Activated effector memory CD4-positive, alpha-beta T cell treated with anti-CD3 and anti-CD28 coated beads, Interleukin-2, amount 50 U/mL, for 16 hours (primary cell): Measurements from ENCODE around the gene CCDC141.

Experiments
- DNase-seq: peaks from one replicate; pipeline ENCODE4 v3.0.0-alpha.2; 2020

The CCDC141 gene

GRCh38 chr2:178863856-178864620 is 185.9 kb downstream of the CCDC141 start:
- DNase-seq, result no peak

DNA sequence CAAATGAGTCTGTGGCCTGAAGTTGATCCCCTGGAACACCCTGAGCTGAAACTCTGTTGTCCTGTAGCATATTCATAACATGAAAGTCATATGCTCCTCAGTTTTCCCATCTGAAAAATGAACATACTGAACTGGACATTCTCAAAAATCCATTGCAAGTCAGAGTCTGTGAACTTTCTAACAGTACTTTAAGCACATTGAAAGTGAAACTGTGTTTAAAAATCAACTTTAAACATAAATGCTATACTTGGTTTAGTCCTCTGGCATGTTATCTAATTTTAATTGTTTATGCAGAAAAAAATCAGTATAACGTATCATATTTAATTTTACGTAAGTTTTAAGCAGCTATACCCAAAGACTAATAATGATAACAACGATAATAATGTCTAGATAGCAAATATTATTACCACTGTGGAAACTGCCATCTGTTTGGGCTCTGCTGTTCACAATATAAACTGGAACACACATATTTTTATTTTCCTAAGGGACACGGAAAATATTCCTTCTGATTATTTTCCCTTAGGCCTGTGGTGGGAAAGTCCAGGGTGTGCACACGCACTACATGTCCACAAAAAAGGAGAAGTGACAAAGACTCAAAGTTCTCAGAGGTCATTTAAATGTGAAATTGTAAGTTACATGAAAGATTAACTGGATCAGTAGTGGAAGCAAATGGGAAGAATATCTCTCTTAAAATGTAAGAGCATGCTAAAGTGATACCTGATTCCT is 186.6 kb downstream of the CCDC141 start:
- no peak for DNase-seq

- DNase-seq, result no peak
Measured at GRCh38 chr2:178860551-178860950, 189.4 kb downstream of the CCDC141 start.

DNA sequence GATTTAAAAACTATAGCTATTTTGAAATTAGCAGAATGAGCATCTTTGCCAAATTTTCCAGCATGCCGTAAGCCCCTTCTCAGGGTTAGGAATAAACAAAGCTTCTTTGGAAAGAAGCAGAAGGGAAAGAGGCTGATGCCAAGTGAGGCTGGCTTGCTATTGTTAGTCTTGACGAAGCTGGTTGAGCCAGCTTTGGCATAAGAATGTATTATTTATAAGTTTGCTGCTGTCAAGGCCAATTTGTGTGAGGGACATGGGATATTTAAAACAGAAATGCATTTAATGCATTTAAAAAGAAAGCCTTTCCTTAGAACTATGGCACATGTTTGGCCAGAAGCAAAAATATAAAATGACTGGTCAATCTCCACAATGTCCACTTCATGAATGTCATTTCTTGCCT is 190.2 kb downstream of the CCDC141 start:
- no peak for DNase-seq

DNA sequence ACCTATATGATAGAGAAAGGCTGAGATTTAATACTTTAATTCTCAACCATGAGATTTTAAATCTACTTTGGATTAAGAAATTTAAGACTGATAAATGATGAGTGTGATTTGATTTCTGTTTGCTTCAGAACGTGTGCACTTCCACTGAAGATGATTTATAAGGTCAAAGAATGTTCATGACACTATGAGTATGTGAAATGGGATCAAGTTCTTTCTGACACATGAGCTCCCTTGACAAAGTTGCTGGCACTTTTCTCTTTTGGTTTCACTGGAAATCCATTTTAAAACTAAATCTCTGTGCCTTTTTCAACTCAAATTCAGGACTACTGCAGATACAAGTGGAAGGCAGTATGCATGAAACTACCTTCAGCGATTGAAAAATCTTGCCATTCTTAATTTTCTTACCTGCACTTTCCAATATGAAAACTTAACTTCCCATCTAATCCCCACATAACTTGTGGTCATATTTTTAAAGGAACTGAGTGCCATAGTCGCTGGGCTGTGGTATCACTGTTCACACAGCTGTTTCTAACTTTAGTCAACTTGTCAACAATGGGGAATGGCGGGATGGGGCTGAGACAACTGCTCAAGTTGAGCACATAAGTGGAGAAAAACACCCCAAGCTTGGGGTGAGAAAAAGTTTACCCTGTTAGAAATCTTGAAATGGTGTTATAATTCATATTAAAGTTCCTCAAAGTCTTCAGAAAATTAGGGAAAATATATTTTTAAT is 190.9 kb downstream of the CCDC141 start:
- DNase-seq, result no peak

- DNase-seq, result no peak
Measured at GRCh38 chr2:178855151-178855550, 194.8 kb downstream of the CCDC141 start.

GRCh38 chr2:178848335-178848734 is 201.6 kb downstream of the CCDC141 start:
- DNase-seq, result no peak

GRCh38 chr2:178846458-178846802 is 203.5 kb downstream of the CCDC141 start:
- DNase-seq, result no peak

- DNase-seq, result no peak
Measured at GRCh38 chr2:178845566-178846457, 204.1 kb downstream of the CCDC141 start.

DNA sequence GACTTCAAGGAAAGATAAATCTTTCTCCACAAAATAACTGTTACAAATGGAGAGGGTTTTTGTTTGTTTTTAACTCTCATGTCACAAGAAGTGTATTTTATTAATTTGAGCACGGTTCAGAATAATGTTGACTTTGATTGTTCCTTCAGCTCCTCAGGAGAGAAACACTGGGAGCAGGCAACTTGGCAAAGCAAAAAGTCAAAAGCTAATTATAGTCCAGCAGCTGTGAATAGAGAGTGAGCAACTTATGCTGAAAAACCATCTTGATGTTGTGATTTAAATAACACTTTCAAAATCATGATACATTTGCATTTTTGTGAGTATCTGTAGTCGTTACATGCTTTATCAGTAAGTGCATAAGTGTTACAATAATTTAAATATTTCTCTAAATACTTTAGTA is 205.2 kb downstream of the CCDC141 start:
- no peak for DNase-seq

GRCh38 chr2:178844269-178844668 is 205.7 kb downstream of the CCDC141 start:
- no peak for DNase-seq

DNA sequence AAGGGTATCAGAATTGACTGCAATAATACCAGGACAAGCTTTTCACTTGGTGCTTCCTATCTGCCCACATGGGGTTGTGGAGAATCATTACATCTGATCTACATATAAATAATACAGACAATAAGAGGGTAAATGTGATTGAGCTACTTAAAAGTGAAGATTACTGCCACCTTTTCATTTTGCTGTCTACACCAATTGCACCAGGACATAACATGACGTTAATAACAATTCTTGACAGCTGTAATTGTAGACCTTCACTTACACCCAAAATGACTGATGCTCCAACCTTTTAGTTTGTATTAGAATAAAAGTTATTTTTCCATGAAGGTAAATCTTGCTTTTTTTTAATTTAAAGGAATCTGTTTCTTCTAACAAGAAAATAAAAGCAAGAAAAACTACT is 206.2 kb downstream of the CCDC141 start:
- no peak for DNase-seq

DNA sequence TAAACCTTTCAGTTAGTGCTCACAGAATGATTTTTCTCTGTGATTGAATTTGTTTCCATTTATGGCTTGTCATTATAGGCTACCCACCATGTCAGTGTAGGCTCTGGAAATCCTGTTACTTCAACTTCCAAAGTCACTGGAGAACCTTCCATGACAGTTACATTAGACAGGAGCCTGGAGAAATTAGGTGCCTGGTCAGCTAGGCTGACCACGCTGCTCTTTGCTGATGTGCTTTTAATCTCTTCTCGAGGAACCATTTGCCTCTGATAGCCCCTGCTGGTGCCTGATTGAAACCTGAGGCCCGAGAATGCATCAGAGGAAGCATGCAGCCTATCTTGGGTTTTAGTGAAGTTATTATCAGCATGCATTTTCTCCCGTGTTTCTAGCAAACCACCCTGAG is 213.1 kb downstream of the CCDC141 start:
- no peak for DNase-seq

GRCh38 chr2:178834086-178834485 is 215.9 kb downstream of the CCDC141 start:
- no peak for DNase-seq

DNA sequence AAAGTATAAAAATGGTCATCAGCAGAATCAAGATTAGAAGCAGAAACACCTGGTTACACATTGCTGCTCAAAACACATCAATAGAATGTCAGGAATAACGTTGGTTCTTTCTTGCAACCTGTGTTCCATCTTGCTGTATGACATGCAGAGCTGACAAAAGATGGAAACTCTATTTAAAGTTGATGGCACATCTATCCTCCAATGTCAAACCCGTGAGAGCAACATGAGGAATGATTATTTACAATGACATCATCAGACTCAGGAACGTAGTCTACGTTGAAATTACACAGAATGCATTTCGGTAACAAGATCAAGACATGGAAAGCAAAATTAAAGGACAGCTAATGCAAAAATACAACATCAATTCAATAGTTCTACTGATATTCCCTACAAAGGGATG is 216.6 kb downstream of the CCDC141 start:
- no peak for DNase-seq

DNA sequence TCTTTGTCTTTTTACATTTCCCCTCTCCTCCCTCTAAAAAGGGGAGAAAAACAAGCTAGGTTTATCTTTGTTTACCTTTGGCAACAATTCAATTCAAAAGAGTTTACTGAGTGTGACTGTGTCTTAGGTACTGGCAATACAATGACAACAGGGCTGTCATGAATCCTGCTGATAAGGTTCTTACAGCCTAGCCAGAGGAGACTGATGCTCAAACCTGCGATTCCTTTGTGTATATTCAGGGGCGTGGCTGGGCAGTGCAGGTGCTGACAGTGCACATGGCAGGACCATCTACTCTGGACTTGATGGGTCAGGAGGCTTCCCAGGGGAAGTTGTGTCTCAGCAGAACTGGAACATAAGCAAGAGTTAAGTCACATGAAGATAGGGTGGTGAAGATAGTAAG is 219.5 kb downstream of the CCDC141 start:
- no peak for DNase-seq

DNA sequence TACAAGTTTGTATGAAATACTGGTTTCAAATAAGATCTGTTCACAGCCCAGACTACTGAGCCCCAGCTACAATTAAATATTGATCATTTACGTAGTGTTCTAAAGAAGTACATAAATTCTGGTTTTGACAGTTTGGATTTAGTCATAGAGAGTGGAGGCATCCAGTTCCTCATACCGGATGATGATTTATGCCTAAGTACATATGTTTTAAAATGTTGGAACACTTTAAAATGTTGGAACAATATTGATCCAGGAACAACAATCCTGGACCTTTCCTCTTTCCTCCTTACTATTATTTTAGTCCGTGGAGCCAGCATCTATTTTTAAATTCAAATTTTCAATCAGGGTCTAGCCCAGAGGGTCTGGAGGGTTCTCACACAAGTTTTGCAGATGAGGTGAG is 220.0 kb downstream of the CCDC141 start:
- DNase-seq, result no peak

- no peak for DNase-seq
Measured at GRCh38 chr2:178829299-178829960, 220.5 kb downstream of the CCDC141 start.

GRCh38 chr2:178828486-178828881 is 221.5 kb downstream of the CCDC141 start:
- no peak for DNase-seq

DNA sequence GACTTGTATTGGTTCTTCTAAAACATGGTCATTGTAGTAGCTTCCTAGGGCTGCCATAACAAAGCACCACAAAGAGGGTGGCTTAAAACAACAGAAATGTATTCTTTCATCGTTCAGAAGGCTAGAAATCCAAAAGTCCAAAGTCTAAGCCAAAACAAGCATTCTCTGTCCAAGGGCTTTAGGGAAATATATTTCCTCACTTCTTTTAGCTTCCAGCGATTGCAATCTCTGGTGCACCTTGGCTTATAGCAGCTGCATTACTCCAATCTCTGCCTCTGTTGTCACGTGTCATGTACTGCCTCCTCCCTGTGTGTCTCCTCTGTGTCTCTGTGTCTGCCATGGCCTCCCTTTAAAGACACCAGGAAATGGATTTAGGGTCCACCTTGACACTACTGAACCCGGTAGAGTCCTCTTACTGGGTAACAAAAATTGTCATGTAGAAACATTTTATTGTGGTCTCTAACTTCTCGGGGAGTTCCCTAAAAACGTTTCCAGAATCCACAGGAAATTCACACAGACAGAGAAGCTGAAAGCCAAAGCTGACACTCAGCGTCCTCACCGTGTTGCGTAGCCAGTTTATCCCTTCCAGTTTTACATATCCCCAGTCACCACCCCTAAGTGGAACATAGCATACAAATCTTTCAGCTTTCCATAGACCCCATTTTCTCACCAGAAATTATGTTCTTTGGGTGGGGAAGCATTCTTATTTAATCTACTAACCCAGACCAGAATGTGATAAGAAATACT is 222.0 kb downstream of the CCDC141 start:
- no peak for DNase-seq

DNA sequence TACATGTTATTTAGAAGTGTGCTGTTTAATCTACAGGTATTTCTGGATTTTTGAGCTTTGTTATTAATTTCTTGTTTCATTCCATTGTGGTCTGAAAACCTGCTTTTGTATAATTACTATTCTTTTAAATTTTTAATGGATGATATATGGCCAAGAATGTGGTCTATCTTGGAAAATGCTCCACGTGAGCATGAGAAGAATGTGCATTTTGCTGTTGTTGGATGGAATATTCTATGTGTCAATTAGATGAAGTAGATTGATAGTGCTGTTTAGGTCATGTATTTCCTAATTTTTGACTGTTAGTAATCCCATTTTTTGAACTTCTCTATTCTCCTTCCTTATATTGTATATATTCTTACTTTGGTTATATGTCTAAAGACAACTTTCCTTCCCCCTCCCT is 222.8 kb downstream of the CCDC141 start:
- no peak for DNase-seq

DNA sequence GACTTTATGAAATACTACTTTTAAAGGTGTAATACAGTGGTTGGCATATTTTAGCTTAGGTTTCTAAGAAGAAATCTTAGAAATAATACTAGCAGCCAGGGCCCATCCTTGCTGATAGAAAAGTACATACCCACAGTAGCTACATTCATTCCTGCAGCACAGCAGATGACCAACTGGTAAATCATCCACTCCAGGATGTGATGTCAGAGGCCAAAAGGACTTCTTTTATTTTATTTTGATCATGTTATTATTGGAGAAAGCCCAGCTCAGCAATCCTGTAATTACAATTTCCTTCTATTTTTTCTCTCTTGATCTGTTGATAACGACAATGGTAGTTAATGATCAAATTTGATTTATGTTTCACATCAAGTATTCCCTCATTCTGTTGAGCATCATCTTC is 224.8 kb downstream of the CCDC141 start:
- no peak for DNase-seq
